HG03439 (cell line): ENCODE results near the gene TXLNG.
A peak's percentile ranks its signal among the peaks of the same experiment; 100 is the strongest.

Experiments used
- ATAC-seq: cut with Tn5 transposase; IDR thresholded peaks from one replicate; pipeline ENCODE4 v1.9.1; 2021; ENCODE audit warnings: mild to moderate bottlenecking, moderate library complexity; ENCODE audit not compliant: unreplicated experiment

TXLNG gene

DNA sequence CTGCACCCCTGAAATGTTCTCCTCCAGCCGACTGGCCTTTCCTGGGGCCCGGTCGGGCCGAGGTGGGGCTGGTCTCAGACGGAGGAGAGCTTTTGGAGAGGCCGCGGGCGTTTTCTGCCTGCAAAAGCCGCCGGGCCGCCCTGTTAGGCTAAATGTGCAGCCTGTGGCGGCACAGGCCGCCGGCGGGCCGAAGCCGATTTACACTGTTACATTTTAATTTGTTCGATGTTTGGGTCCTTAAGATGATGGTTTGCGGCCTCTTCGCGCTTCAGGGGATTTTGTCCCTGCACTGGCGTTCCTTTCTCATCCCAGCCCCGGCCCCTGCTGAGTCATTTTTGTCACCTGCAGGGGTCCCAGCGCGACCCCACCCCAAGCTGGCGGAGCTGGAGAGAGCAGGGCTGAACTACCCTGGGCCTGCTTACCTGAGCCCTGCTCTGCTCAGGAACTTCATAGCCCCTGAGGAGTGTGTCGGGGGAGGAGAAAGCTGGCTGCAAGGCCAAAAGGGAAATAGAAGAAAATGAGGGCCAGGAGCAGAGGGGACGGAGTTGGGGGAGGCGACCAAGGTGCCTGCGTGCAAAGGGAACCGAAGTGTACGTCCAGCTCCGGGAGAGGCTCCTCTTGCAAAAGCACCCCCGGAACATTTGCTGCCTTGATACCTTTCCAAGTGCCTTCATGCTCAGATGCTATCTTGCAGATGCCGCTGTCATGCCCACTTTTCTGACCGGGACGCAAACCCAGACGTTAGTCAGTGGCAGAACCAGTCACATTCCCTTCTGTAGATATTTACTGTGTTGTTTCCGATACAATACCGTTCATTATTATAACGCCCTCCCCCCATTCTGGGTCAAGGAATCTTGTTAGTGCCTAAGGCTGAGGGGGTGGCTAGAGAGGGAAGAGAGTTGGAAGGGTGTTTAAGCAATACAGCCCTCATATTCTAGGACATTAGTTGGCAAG, 84.9 kb downstream of the TXLNG start:
- no peak for ATAC-seq

DNA sequence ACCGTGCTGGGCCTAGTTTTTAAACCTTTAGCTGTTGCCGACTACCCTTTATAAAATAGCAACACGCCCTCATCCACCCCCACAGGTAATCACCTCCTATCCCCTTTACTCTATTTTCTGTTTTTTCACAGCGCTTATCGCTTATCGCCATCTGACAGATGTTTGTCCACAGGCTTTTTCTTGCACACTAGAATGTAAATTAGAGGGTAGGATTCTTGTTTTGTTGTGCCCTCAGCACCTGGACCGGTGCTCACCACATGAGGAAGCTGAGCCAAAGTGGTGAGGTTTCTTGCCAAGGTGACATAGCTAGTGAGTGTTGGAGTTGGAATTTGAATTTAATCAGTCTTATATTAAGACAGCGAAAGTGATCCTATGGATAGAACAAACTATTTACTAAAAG, 86.8 kb downstream of the TXLNG start:
- no peak for ATAC-seq

DNA sequence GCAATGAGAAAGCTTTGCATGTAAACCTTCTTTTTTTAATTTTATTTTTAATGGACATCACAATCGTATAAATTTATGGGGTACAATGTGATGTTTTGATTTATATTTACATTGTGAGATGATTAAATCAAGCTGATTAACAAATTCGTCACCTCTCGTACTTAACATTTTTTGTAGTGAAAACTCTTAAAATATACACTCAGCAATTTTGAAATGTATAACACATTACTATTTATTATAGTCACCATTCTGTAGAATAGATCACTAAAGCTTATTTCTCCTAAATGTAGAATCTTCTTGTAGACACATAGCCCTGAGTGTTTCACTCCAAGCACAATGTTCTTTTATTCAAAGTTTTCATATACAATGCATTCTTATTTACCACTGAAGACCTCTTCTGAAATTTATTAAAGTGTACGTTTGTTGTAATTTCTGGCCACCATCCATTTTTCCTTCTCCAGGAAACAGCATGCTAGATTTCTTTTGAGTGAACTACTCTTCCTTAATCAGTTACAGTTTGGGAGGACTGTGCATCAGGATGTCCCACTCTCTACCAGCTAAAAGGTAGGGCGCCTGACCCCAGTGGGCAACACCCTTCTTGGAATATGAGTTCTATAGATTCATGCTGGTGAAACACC, 88.3 kb downstream of the TXLNG start:
- no peak for ATAC-seq

DNA sequence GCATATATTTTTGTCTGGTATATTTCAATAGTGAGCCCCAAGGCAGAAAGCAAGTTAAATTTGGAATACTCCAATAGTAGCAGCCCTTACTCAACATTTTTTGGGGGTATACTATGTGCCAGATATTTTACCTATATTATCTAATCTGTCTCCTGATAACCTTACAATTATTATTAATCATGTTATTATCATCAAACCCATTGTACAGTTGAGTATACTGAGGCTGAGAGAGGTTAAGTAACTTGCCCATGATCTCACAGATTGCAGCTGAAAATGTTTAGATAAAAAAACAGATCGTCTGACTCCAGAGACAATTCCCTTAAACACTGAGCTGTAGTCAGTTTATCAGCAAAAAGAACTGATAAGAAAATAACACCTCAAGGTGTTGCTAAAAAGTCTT, 90.4 kb downstream of the TXLNG start:
- no peak for ATAC-seq

DNA sequence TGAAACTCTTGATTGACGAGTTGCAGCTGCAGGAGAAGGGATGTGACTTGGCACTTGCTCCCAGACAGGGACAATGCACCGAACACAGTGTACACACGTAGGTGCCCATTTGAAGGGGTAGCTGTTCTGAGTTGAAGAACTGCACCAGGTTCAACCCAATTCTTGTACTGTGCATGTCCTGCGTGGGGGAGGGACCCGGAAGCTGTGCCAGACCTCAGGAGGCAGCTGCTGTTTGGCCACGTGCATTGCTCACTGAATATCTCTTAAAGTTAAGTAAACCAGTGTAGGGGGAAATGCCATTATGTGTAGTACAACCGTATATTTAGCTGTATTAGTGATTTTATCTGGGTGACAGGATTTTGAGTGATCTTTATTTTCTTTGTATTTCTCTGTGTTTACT, 95.9 kb downstream of the TXLNG start:
- no peak for ATAC-seq

DNA sequence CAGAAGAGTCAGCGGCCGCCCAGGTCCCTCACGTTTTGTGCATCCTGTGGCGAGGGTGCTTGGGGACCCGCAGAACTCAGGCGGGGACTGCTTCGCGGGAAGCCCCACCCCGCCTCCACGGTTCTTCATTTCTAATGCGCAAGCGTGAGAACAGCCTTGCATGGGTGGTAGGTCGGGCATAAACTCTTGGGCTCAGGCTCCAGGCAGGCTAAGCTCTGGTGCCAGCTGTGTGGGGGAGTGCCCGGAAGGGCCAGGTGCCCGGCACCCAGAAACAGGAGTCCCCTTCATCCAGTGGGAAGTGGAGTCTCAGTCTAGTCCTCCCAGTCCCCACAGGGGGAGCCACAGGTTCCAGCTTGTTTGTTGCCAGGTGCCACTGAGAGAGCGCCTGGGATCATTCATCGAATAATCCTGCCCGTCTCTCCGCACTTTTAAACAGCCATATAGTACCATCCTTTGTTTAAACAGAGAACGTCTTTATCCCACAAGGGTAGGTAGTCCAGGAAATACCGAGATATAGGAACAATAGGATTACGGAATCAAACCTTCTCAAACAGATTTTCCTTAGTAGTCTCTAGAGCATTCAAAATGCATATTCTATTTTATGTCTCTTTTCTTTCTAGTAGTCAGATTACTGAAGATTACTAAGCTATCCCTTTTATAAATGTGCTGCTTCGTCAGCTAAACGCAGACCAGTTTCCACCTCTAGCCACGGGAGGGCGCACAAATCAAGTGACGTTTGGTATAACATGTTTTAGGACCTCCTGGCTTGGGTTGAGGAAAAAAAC, 96.6 kb downstream of the TXLNG start:
- peak; percentile 79 for ATAC-seq

DNA sequence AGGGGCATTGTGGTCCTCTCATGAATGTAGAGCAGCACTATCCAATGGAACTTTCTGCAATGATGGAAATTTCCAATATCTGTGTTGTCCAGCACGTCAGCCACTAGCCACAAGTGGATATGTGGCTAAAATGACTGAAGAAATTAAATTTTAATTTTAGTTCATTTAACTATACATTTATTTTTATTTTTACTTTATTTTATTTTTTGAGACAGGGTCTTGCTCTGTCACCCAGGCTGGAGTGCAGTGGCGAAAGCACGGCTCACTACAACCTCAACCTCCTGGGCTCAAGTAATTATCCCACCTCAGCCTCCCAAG, 97.2 kb downstream of the TXLNG start:
- ATAC-seq: no peak

DNA sequence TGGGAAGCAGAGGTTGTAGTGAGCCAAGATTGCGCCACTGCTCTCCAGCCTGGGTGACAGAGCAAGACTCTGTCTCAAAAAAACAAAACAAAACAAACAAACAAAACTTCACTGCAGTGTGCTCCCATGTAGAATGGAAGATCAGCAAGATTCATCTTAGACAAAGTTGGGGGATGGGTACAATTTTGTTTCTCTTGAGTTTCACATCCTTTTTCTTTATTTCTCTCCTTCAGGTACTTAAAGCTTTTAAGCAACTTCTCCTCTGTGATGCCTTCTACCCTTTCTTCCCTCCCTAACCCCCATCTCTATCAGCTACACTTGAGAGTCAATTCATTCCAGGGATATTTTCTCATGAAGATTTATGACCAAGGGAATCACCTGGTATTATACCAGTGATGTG, 99.4 kb downstream of the TXLNG start:
- ATAC-seq: no peak

DNA sequence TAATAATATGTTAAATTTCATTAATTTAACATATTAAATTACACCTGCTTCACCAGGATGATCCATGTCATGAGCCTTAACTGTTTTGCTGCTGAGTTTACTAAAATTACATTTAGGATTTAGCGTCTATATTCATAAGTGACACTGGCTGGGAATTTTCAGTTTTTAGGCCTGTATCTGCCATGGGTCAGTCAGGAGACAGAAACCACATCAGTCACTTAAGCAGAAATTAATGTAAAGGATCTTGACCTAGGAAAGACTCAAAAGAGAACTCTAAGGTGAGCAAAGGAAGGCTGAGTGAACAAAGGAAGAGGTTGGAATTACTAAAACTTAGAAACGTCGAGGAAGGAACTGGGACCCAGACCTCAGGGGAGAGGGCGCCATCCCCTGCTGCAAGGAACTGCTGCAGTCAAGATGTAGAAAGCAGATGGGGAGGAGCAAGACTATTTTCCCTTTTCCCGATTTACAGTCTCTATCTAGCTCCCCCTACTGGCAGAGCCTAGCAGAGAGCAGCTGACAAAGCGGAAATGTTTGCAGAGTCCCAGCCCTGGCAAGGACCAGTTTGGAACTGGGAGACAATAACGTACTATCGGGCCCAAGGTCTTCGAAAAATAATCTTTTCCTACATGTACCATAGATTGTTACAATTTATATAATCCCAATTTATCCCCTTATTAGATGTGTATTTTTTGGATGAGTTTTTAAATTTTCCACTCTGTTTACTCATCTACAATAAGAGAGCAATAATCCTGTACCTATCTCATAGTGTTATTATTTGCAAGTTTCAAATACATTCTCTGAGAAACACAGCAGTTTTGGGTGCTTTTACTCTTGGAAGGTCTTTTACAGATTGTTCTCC, 106.5 kb downstream of the TXLNG start:
- ATAC-seq: no peak
